Globus pallidus (tissue), 1 donor: ENCODE results near the gene NAP1L4.
"Not testable (repeated sequence)": the region's sequence is repeated elsewhere in the genome, so short reads cannot be mapped to it uniquely, and the experiment has no call there.

Source experiments
- DNase-seq: peaks from one replicate; pipeline ENCODE4 v3.0.0-alpha.2; 2015; ENCODE audit warnings: low spot score

NAP1L4 gene

GRCh38 chr11:2958251-2958650 lies 33.9 kb downstream of the NAP1L4 start:
- DNase-seq: no peak

- no peak for DNase-seq
Observed at GRCh38 chr11:2955906-2956476, 36.1 kb downstream of the NAP1L4 start.

DNA sequence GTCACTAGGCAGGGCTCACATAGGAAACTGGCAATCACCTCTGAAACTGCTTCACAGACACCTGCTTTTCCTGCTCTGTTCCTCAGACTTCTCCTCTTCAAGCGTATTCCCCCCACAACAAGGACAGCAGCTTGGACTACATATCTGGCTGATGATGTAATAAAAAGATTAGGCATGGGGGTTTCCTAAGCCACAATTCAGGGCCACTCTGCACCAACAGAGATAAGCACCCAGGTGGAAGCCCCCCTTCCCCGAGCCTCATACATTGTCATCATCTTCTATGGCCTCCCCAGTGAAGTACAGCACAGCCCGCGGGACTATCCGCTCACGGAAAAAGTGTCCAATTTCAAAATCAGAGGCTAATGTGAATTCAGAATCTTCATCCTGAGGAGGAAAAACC lies 37.9 kb downstream of the NAP1L4 start:
- no peak for DNase-seq

- no peak for DNase-seq
Observed at GRCh38 chr11:2952290-2952689, 39.8 kb downstream of the NAP1L4 start.

DNA sequence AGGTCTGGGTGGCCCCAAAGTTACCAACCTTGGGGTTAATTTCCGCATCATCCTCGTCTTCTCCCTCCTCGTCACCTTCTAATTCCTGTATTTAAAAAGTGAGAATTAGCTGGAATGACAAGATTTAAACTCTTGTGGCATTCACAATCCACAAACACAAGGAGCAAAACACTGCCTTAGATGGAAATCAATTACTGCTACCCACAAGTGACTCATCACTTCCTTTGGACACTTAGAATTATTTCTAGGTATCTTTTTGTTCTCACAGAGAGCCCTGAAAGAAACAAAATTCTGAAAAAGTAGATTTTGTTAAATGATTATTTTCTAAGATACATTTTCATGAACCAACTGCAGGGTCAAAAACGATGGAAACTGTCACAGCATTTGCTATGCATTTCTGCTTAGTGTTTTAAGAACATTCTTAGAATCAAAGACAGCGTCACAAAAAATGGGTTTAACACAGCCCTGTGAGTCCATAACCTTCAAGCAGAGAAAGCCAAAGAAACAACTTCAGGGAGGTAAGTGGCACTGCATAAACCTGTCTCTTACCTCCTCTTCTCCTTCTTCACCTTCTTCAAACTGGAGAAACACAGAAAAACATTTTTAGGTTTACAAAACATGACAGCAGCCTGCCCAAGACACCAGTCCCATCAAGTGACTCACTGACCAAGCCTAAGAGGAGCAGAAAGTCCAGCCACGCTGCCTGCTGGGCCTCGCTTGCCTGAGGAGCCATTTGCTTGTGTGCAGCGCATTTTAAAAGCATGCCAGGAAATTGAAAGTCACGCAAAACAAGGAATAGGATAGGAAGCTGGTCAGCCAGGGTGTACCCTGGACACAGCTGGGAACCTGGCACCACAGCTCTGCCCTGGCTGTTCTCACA lies 40.7 kb downstream of the NAP1L4 start:
- DNase-seq: no peak

- DNase-seq: no peak
Observed at GRCh38 chr11:2950825-2951224, 41.3 kb downstream of the NAP1L4 start.

DNA sequence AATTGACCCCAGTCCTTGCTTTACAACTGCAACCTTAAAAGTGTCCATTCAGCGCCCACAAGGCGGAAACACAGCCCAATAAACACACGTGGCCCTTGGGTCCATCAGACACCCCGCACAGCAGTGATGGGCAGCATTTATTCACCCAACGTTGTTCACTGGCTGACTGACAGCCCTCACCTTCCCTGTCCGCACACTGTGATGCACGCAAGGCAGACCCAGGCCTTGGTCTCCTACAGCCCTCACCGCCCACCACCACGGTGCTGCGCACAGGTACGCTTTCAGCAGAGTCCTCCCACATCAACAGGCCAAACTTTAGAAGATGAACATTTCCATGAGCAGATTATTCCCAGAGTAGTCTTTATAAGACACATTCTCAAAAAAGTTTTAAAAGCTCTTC lies 42.2 kb downstream of the NAP1L4 start:
- no peak for DNase-seq

DNA sequence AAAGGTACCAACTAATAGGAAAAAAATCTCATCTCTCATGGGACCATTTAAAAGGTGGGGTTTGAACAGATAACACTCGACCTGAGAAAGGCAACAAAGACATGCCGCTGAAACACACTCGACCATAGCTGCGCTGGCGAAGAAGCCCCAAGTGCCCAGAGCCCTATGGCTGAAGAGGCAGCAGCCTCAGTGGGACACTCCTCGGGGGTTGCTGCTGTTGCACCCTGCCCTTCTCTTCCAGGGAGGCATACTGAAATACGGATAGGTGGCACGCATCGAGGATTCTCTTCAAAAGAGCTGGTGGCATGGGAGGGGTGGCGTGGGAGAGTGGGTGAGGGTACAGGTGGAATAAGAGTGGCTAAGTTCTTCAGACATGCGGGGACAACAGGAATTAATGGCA lies 44.4 kb downstream of the NAP1L4 start:
- no peak for DNase-seq

DNA sequence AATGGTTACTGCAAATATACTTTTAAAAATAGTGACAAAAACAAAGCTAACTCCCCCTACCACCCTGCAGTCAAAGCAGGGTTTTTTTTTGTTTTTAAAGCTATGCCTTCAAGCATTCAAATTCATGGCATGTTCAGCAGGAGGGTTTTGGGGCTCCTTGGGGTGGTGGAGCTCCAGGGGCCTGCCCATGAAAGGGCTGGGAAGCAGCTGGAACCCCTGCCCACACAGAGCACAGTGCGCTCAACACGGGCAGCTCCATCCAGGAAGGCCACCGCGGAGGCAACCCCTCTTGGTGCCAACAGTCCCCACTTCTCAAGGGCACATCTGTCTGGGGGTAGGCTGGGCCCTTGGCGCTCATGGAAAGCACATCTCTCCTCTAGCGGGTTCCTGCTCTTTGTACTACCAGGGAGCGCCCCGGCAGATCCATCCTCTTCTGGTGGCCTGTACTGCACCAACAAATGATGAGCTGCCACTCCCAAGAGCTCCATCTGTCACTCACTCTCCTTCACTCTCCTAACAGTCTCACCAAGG lies 46.3 kb downstream of the NAP1L4 start:
- no peak for DNase-seq

DNA sequence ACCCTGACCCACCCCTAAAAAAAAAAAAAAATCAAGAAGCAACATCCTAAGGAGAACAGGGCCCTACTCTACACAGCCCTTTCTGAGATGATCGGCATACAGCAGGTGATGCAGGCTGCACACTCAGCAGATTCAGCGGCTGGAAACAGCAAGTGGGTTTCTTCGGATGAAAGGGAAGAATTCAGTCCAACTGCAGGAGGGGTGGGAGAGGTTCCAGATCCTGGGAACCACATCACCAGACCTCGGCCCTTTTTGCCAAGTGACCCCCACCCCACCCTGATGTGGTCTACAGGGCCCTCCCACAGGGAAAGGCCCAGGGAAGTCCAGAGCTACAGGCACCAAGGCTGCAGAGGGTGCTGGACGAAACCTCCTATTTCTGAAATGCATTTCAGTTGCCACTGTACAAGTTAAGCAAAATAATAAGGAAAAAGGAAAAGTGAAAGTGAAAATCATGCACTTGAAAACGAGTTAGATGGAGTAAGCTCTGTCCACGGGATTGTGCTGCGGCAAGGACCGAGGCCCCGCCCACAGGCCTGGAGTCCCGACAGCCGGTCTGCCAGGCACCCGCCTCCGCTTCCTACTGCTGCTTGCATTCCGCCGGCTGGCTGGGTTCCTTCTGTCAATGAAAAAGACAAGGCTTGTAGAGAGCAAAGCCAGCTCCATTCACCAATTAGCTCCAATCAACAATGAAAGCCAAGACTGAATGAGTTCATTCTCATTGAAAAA lies 46.9 kb downstream of the NAP1L4 start:
- DNase-seq: peak; percentile 92

DNA sequence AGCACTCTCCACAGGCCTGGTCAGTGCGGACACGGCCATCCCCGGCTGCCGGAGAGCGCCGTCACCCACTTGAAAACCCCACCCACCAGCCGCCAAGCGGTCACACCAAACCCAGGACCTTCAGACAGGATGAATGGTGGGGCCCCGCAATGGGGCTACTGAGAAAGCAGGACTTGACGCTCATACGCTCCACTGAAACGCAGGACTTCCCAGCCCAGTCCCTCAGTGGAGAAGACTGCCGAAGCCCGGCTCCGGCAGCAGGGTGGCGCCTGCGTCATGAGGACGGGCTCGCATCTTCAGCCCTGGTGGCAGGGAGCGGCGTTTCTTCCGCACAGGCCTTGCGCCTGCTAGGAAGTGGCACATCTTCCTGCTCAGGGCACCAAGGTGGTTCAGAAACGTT lies 47.6 kb downstream of the NAP1L4 start:
- DNase-seq: no peak

GRCh38 chr11:2943711-2944118 lies 48.4 kb downstream of the NAP1L4 start:
- no peak for DNase-seq

DNA sequence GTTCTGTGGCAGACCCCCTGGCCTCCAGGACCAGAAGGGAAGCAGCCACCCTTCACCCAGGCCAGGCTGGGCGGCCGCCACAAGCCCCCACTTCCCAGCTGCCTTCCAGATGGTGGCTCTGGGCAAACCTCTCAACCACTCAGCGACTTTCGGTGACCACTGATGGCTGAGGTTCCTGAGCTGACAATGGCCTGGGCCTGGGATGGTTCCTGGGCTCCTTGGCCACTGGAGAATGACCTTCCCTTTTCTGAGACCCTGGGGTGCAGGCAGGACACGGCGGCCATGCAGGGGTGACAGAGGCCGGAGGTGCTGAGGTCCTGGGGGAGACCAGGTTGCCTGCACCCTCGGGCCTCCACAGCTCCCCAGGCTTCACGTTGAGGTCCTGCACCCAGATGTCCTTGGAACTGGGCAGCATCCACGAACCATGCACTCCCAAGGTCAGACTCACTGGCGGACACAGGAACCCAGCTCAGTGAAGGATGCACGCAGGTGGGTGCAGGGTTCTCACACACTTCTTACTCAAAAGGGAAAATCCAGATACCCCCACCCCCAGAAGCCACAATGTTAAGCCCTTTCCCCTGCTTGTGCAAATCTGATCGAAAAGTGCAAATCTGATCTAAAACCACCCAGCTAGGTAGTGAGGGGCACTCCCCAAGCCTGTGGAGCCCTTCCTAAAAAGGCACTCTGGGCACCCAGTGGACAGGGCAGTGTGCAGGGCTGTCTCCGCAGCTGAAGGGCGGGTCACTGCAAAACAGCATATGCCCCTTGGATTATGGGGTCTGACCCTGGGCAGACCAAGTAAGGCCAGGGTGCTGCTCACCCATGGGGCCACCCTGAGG lies 49.0 kb downstream of the NAP1L4 start:
- no peak for DNase-seq

DNA sequence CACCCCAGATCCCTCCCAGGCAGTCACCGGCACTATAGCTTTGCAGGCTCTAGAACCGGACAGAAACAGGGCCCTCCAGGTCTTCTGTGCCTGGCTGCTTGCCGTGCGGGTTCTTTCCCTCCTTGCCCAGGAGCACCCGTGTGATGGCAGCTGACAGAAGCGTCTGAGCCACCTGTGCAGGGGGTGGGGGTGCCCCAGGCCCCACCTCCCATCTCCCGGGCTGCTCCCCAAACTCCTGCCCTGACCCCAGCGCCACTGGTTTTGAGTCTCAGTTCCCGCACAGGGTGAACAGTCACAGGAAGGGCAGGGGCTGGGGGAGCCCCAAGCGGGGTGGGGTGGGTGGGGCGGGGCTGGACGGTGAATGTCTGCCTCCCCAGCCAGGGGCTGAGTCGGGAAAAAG lies 49.7 kb downstream of the NAP1L4 start:
- DNase-seq: no peak

DNA sequence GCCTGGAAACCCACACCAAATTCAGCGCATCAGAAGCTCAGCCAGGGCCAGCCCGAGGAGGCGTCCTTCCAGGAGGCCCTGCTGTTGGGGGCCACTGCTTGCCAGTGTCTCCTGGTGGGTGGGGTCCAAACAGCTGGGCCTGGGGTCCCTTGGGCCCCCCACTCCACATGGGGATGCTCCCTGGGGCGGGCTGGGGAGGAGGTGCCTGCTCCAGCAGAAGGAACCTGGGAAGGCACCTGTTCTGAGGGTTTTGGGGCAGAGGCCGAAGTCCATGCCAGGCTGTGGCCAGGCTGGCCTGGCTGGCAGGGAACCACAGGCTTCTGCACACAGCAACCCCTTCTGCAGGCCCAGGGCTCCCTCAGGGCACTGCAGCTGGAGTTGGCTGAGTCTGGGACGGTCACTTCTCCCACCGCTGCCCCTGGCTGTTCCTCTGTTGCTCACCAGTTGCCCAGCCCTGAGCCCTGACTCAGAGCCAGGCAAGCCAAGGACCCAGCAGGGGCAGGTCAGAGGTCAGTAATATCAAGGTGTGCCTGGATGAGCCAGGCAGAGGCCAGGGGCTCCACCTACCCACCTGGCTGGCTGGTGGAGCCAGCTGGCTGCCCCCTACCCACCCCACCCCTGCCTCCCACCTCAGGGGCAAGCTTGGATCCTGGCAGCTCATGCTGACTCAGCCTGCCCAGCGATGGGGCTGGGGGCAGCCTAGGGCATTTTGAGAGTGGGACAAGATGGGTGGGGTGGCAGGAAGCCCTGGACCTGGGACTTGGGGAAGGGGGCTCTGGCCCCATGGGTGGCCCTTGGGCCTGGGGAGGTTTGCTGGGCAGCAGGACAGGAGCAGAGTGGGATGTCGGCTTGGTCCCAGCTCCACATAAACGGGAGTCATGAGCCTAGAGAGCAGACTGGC lies 51.0 kb downstream of the NAP1L4 start:
- no peak for DNase-seq

- DNase-seq: no peak
Observed at GRCh38 chr11:2940147-2940920, 51.8 kb downstream of the NAP1L4 start.

DNA sequence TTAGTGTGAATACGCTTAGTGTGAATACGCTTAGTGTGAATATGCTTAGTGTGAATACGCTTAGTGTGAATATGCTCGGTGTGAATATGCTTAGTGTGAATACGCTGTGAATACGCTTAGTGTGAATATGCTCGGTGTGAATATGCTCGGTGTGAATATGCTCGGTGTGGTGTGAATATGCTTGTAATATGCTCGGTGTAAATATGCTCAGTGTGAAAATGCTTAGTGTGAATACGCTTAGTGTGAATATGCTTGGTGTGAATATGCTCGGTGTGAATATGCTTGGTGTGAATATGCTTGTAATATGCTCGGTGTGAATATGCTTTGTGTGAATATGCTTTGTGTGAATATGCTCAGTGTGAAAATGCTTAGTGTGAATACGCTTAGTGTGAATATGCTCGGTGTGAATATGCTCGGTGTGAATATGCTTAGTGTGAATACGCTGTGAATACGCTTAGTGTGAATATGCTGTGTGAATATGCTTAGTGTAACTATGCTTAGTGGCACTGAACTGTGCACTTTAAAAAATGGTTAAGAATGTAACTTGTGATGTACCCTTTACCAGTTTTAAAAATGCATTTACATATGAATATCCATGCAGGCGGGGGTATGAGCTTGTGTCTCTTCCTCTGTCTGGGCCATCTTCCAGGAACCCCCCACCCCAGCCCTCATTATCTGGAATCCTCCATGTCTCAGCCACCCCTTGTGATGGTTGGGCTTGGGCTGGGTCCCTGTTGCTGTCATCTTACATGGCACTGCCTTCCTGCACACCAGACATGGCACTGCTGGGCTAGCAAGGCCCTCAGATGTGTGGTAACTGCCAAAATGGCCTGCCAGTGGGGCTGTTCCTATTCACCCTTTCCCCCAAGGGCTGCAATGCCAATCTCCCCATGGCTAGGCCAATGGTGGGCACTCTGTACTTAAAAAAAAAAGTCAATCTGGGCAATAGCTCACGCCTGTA lies 53.4 kb downstream of the NAP1L4 start:
- DNase-seq: not testable (repeated sequence)

DNA sequence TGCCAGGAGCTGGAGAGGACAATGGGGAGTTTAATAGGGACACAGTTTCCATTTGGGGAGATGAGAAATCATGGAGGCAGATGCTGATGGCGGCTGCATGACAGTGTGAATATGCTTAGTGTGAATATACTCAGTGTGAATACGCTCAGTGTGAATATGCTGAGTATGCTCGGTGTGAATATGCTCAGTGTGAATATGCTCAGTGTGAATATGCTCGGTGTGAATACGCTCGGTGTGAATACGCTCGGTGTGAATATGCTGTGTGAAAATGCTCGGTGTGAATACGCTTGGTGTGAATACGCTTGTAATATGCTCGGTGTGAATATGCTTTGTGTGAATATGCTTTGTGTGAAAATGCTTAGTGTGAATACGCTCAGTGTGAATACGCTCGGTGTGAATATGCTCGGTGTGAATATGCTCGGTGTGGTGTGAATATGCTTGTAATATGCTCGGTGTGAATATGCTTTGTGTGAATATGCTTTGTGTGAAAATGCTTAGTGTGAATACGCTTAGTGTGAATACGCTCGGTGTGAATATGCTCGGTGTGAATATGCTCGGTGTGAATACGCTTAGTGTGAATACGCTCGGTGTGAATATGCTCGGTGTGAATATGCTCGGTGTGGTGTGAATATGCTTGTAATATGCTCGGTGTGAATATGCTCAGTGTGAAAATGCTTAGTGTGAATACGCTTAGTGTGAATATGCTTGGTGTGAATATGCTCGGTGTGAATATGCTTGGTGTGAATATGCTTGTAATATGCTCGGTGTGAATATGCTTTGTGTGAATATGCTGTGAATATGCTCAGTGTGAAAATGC lies 54.3 kb downstream of the NAP1L4 start:
- DNase-seq: not testable (repeated sequence)
